ENCODE data around the gene CACNA1H.

Gene CACNA1H

DNA sequence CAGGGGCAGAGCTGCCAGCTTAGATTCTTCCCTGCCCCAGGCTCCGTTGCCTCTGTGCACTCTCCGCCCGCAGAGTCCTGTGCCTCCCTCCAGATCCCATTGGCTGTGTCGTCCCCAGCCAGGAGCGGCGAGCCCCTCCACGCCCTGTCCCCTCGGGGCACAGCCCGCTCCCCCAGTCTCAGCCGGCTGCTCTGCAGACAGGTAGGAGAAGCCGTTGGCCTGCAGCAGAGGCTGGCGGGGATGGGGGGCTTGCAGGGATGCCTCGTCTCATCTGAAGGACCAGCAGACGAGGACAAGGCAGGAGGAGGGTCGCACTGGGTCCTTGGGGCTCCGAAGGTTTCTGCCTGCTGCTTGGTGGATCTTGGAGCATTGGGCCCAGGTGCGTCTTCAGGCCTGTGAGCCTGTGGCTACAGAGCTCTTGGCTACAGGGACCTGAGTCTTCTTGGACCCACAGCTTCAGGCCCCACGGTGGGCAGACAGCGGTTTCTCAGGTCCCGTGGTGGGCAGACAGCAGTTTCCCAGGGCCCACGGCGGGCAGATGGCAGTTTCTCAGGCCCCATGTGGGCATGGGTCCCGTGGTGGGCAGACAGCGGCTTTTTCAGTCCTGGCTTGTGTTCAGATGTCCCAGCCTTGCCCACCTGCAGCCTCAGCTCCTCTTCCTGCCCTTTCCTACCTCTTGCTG lies 66.2 kb downstream of the CACNA1H start:
- no peak overlapping the region for H3K27ac ChIP-seq
- TF ChIP-seq, protein P1, sequence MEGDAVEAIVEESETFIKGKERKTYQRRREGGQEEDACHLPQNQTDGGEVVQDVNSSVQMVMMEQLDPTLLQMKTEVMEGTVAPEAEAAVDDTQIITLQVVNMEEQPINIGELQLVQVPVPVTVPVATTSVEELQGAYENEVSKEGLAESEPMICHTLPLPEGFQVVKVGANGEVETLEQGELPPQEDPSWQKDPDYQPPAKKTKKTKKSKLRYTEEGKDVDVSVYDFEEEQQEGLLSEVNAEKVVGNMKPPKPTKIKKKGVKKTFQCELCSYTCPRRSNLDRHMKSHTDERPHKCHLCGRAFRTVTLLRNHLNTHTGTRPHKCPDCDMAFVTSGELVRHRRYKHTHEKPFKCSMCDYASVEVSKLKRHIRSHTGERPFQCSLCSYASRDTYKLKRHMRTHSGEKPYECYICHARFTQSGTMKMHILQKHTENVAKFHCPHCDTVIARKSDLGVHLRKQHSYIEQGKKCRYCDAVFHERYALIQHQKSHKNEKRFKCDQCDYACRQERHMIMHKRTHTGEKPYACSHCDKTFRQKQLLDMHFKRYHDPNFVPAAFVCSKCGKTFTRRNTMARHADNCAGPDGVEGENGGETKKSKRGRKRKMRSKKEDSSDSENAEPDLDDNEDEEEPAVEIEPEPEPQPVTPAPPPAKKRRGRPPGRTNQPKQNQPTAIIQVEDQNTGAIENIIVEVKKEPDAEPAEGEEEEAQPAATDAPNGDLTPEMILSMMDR (conservative IDR thresholded peaks at IDR 0.05): no peak

GRCh38 chr16:1220098-1220728 lies 67.3 kb downstream of the CACNA1H start:
- no peak overlapping the region for H3K27ac ChIP-seq
- TF ChIP-seq, protein P1 (conservative IDR thresholded peaks at IDR 0.05): no peak

GRCh38 chr16:1220841-1221627 lies 68.1 kb downstream of the CACNA1H start:
- no peak overlapping the region for H3K27ac ChIP-seq
- TF ChIP-seq, protein P1 (conservative IDR thresholded peaks at IDR 0.05): no peak

DNA sequence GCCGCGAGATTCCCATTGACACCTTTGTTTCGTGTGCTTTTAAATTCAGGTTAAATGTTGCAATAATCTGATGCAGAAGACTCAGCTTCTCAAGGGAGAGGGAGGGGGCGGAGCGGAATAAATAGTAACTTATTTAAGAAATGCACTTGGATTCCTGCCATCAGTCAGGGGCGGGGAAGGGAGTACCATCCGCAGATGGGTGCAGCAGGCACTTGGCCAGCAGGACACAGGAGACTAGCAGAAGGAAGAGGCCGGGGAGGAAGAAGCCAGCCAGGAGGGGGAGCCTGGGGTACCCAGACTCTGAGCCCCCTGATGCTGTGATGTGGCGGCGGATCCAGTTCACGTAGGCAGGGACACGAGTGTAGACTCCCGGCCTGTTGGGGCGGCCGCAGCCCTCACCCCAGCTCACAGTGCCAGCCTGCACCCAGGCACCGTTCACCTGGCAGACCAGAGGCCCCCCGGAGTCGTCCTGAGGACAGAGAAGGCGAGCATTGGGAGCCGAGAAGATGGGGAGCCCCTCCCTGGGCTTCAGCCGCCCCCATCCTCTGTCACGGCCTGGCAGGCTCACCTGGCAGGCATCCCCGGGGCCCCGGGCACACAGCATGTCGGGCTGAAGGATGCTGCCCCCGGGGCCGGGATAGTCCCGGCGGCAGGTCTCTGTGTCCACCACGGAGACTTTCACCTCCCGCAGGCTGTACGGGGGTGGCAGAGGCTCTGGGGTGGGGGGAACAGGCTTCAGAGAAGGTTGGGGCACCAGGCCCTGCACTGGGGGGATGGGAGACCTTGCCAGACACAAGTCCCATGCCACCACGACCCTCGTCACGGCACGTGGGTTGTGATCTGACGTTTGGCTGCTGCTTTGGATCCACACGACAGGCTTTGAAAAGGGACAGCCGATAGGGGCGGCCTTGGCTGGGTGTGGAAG lies 69.0 kb downstream of the CACNA1H start:
- no peak overlapping the region for H3K27ac ChIP-seq
- TF ChIP-seq, protein P1 (conservative IDR thresholded peaks at IDR 0.05): no peak

GRCh38 chr16:1222553-1223354 lies 69.8 kb downstream of the CACNA1H start:
- TF ChIP-seq, protein P1 (conservative IDR thresholded peaks at IDR 0.05): no peak
- H3K27ac ChIP-seq: no peak overlapping the region

- TF ChIP-seq, protein P1 (conservative IDR thresholded peaks at IDR 0.05): no peak
These were observed 70.7 kb downstream of the CACNA1H start for GRCh38 chr16:1223355-1224214.

More at GRCh38 chr16:1223355-1224214, 70.7 kb downstream of the CACNA1H start:
- no peak overlapping the region for H3K27ac ChIP-seq
